GM18519 (cell line): ENCODE measurements around the gene ATG2A.
"Not testable (repeated sequence)": the region's sequence is repeated elsewhere in the genome, so short reads cannot be mapped to it uniquely, and the experiment has no call there.

Experiments
- ATAC-seq: cut with Tn5 transposase; IDR thresholded peaks from one replicate; pipeline ENCODE4 v1.9.1; 2021; ENCODE audit warnings: mild to moderate bottlenecking, moderate library complexity; ENCODE audit not compliant: unreplicated experiment, low FRiP score

Gene ATG2A

DNA sequence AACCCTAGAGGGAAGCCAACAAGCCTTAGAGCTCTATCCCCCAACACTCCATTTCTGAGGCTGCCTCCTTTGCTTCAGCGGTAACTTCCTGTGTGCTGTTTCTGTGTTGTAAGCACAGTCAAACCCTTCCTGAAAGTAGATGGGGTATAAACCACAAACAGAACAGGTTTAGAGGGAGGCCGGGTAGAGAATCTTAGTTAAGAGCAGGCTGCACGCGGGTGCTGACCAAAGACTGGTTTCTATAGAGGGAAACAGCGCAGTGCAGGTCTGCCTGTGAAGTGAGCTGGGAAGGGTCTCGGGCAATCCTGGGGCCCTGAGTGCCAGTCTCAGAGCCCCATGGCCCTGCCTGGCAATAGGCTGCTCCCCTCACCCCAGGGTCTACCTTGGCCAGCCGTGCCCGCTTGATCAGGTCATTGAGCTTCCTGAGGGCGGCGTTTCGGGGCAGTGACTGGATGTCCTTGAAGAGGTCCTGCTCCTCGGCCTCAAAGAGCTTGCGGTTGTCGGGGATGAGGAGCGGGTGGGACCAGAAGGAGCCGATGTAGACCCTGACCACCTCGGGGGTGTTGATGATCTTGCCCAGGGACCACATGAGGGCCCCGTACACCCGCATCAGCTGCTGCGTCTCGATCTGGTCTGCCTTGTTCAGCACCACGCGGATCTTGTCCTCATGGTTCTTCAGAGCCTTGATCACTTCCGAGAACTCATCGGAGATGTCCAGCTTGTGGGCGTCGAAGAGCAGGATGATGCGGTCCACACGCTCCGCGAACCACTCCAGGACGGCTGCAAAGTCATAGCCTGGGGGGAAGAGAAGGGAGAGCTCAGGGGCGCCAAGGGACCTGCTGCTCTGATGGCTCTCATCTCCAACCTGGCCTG is 57.2 kb downstream of the ATG2A start:
- peak; percentile 34 for ATAC-seq

DNA sequence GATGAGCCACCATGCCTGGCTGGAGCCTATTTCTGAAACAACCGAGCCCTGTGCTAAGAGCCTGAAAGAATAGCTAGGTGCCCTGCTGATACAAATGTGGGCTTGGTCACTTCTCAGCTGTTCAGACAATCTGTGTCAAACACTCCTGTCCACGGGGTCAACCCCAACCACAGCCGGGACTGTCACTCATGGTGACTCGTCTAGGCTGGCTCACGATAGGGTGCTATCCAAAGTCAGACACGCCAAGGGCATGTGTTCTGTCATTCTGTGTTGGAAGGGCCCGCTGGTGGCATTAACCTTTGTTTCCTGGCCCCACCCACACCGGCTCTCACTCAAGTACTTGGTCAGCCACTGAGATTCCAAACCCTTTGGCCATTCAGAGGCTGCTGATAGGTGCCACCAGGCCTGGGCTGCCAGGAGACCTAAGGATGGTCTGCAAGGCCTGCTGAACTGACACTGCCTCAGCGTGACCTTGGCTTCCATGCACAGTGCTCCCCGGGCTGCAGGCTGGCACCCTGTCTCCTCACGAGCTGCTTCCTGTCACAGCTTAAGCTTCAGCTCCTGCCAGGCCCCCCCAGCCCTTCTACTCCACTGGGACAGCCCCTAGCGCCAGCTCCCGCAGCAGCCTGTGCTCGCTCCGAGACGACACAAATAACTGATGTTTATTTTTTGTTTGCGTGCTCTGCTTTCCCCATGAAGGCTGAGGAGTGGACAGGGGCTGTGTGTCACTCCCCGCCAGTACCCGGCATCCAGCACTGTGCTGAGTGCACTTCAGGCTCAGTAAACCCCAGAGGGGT is 58.3 kb downstream of the ATG2A start:
- ATAC-seq: no peak

- ATAC-seq: no peak
Measured at GRCh38 chr11:64857485-64857884, 59.5 kb downstream of the ATG2A start.

GRCh38 chr11:64856382-64857227 is 60.4 kb downstream of the ATG2A start:
- ATAC-seq: no peak

DNA sequence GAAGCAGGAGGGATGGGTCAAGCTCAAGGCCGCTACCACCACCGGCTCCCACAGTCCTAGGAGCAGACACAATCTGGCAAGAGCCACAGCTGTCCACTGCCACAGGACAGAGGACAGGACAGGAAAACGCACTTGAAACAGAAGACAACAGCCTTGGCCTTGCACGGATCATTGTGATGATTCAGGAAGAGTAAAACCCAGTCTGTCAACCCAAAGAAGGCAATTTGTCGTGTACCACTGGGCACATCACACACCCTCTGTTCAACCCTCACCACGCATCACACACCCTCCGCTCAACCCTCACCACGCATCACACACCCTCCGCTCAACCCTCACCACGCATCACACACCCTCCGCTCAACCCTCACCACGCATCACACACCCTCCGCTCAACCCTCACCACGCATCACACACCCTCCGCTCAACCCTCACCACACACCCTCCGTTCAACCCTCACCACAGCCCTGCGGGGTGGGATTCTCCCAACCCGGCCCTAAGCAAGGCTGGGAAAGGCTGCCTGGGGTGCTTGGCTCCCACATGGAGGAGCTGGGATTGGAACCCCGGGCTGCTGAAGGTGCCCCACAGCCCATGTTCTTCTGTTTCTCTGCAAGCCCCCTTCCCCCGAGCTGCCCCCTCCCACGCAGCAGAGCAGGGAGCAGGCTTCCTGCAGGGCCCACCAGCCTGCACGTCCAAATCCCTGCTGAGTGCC is 61.3 kb downstream of the ATG2A start:
- ATAC-seq: no peak

GRCh38 chr11:64854534-64855502 is 62.2 kb downstream of the ATG2A start:
- no peak for ATAC-seq

- ATAC-seq: no peak
Measured at GRCh38 chr11:64854157-64854533, 62.9 kb downstream of the ATG2A start.

DNA sequence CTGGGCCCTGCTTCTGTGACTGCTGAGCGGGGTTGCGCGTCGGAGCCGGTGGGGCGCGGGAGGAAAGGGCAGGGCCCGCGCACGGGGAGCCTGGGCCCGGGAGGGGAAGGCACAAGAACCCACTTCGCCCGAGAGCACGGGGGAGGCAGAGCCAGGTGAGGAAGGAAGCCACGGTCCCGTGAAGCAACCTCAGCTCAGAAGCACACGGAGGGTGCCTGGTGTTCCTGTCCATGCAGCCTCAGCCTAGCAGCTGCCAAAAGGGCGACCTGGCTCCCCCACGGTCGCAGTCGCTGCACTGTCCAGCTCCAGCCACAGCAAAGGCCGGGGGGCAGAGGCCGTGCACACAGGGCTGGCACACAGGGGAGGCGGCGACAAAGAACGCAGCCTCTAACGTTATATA is 63.3 kb downstream of the ATG2A start:
- ATAC-seq: no peak

DNA sequence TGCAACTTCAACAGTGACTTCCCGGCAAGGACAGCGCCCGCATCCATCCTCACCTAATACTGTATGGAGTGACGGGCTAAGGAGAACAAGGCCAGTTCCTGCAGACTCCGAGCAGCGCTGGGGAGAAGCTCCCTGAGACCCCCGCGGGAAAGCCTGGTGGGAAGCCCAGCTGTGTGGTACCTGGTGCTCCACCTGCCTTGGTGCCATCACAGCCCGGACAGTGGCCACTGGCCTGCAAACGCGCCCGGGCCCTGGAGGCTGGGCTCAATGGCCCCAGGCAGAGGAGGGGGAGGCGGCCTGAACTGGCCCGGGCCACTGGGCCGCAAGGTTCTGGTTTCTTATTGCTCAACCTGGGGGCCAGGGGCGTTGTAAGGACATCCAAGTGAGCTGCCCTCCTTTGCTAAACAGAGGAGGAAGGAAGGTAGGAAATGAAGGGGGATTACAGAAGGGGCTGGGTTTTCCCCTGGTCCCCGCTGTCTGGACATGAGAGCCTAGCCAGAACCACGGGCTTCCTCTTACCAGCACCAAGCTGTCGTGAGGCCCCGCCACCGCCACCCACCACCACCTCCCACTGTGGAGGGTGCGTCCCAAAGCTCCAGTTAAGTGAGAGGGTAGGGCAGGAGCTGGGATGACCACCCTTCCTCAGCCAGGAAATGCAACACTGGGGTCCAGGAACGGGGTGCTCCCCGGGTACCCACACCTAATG is 64.1 kb downstream of the ATG2A start:
- no peak for ATAC-seq

DNA sequence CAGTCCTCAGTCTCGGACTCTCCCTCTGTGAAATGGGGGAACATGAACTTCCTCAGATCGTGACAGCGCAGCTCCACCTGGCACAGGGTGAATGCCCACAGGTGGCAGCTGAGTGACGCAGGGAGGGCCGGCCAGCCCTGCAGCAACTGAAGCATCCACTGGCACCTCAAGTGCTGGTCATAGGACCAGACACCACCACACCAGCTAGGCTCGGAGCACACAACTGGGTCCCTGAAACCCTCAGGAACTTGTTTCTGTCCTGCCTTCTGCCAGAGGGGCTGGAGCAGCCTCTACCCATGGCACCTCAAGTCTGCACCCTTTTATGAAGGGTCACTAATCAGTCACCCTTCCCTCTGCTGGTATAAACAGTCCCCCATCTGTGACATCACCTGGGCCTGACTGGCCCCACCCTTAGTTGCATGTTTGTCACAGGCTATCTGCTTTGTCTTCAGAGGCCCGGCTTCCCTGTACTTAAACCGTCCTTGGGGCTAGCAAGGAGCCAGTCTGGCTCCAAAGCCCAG is 65.1 kb downstream of the ATG2A start:
- no peak for ATAC-seq

DNA sequence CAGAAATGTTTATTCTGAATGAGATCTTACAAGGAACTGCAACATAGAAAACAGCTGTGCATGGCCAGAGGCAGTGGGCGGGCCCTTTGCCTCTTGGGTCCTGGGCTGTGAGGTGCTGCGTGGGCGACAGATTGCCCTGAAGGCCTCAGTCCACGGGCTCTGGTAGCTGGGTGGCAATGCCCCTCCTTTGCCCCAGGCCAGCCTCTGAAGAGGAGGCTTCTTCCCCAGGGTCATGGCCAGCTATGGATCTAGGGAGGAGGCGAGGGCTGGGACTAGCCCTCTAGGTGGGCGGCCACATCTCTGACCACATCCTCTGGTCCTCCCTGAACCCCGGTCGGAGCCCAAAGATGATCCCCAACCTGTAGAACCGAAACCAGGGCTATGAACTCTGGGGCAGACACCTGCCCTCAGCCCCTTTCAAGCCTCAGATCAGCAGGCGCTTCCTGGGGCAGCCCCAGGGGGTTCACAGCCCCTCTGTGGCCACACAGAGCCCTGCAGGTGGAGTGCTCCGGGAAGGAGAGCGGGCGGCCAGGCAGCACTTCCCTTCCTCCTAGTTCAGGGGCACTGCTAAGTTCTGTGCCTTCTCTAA is 65.9 kb downstream of the ATG2A start:
- ATAC-seq: peak; percentile 43

DNA sequence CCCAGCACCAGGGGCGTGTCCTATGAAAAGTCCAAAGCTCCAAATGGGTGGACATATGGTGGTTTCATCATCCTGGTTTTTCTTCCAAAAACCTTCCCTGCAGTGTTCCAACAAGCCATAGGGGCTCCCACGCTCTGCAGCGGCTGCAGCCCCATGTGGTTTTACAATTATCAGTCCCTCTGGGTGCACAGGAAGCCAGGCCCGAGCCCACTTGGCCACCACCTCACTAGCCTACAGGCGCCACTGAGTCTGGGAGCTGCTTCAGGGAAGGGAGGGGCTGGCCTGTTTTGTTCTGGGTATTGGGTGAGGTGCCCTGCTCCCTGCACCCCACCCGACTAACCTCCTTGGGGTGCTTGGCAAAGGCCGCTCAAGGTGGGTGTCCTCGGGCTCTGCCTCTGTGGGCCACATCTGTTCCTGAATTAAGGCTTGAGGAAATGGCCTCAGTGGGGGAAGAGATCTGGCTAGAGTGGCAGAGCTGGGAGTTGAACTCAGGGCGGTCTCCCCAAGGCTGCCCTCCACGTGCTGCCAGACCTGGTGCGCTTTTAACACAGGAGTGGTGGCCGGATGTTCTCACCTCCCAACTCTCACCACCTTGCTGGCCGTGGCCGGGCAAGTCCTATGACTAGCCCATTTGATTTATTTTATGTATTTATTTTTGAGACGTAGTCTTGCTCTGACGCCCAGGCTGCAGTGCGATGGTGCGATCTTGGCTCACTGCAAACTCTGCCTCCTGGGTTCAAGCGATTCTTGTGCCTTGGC is 67.2 kb downstream of the ATG2A start:
- ATAC-seq: no peak

GRCh38 chr11:64848826-64849597 is 68.0 kb downstream of the ATG2A start:
- ATAC-seq: no peak

GRCh38 chr11:64848214-64848825 is 68.7 kb downstream of the ATG2A start:
- ATAC-seq: no peak

DNA sequence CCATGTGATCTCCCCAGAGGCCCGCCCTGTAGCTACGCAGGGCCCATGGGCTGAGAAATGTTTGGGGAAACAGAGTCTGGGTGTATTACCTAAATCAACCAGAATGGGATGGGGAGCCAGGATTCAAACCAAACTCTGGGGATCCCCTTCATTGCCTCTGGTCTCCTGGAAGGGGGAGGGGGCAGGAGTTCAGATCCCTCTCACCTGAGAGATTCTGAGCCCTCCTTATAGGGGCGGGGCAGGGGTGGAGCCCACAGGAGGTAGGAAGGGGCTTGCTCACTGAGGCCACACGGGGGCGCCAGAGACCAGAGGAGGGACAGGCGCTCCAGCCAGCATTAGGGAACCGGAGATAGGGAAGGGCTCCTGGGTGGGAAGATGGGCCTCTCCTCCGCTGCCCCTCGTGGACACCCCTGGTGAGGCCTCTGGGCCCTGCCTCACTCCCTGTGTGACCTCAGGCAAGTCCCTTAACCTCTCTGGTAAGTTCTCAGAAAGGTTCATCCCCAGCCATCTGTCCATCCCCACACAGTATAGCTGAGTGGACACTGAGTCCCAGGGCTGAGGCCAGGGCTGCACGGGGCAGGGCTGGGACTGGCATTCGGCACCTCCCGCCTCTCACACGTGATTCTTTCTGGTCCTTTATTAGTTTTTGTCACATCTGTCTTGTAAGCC is 69.9 kb downstream of the ATG2A start:
- ATAC-seq: no peak

DNA sequence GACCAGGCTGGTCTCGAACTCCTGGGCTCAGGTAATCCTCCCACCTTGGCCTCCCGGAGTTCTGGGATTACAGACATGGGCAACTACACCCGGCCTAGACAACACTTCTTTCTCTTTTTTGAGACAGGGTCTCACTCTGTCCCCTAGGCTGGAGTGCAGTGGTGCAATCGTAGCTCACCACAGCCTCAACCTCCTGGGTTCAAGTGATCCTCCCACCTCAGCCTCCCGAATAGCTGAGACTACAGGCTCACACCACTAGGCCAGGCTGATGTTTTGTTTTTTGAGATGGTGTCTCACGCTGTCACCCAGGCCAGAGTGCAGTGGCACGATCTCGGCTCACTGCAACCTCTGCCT is 71.3 kb downstream of the ATG2A start:
- not testable (repeated sequence) for ATAC-seq
